Breast epithelium (tissue), 4 donors: ENCODE measurements around the gene DYNC2LI1. TPM values are rescaled to one million over a fixed set of nuclear protein-coding genes. Genes with fewer than 3 reads are reported as not detected.

Experiments used
- DNase-seq, 2 donors: peaks; one replicate each; pipeline ENCODE4 v3.0.0-alpha.2; 2019; ENCODE audit warnings: low spot score in 2 of 2
- H3K27ac ChIP-seq, 2 donors: fragments of 200-600 bp; sonication (generic) in 1 of 2; one replicate each; pipeline ENCODE4 v1.5.1; 2016 to 2019; ENCODE audit warnings: mild to moderate bottlenecking in 1 of 2
- H3K27me3 ChIP-seq, 2 donors: fragments of 200-600 bp; sonication (generic) in 1 of 2; one replicate each; pipeline versions ENCODE4 v1.5.1 to v1.6.0; 2017 to 2019; ENCODE audit warnings: control low read depth in 1 of 2, mild to moderate bottlenecking in 1 of 2
- H3K36me3 ChIP-seq: fragments of 200-600 bp; one replicate; pipeline ENCODE4 v1.5.1; 2019
- H3K4me1 ChIP-seq, 2 donors: fragments of 200-600 bp; sonication (generic); one replicate each; pipeline ENCODE4 v1.5.1; 2016 to 2019; ENCODE audit warnings: control low read depth in 1 of 2
- H3K4me3 ChIP-seq, 3 donors: fragments of 200-600 bp; sonication (generic); 1 replicate in 2 of 3; 2 replicates in 1 of 3; pipeline ENCODE4 v1.5.1; 2016 to 2019; ENCODE audit warnings: mild to moderate bottlenecking in 3 of 3, moderate library complexity in 2 of 3
- H3K9me3 ChIP-seq, 2 donors: fragments of 200-600 bp; sonication (generic) in 1 of 2; one replicate each; pipeline ENCODE4 v1.5.1; 2016 to 2019; ENCODE audit warnings: control low read depth in 1 of 2
- POLR2A ChIP-seq: fragments of 450-650 bp; IDR thresholded peaks from one replicate; pipeline ENCODE4 v1.6.1; 2016; ENCODE audit warnings: antibody characterized with exemption, mild to moderate bottlenecking, moderate library complexity
- POLR2AphosphoS5 ChIP-seq, 3 donors: sonication (generic); formaldehyde crosslinking; IDR thresholded peaks; one replicate each; pipeline ENCODE4 v1.6.1; 2017; ENCODE audit warnings: antibody characterized with exemption in 3 of 3
- intact Hi-C: fragments of 100-400 bp; cut with DNase I; formaldehyde crosslinking; loops from one replicate; pipeline ENCODE4 v1.15.1; 2023; ENCODE audit warnings: low total_unique reads
- total RNA-seq, 3 donors: library from RNA; depleted of rRNA; stranded (reverse); fragments of >200 nt; gene quantifications; one replicate each; pipeline ENCODE4 v1.1.0, GENCODE V29; 2016
- TF ChIP-seq, protein P1 (sequence below), 3 donors: fragments of 450-650 bp; IDR thresholded peaks; one replicate each; pipeline ENCODE4 v1.5.1; 2016 to 2017; ENCODE audit warnings: antibody characterized with exemption in 3 of 3, mild to moderate bottlenecking in 3 of 3, moderate library complexity in 3 of 3

Gene DYNC2LI1
- total RNA-seq, 3 donors from 2014 or later = 30.9 to 52.1 (median 40.6) TPM

- H3K9me3 ChIP-seq = no peaks in the 10 kb centered on the region
- DNase-seq = no peak
- no peaks in the 10 kb centered on the region for H3K36me3 ChIP-seq
- H3K27ac ChIP-seq = no peak overlapping the region
- H3K4me1 ChIP-seq = no peaks in the 10 kb centered on the region
- no peak overlapping the region for H3K4me3 ChIP-seq
- TF ChIP-seq POLR2AphosphoS5 (IDR thresholded peaks at IDR 0.05) (no peak), POLR2A (no peak)
- TF ChIP-seq, protein P1, sequence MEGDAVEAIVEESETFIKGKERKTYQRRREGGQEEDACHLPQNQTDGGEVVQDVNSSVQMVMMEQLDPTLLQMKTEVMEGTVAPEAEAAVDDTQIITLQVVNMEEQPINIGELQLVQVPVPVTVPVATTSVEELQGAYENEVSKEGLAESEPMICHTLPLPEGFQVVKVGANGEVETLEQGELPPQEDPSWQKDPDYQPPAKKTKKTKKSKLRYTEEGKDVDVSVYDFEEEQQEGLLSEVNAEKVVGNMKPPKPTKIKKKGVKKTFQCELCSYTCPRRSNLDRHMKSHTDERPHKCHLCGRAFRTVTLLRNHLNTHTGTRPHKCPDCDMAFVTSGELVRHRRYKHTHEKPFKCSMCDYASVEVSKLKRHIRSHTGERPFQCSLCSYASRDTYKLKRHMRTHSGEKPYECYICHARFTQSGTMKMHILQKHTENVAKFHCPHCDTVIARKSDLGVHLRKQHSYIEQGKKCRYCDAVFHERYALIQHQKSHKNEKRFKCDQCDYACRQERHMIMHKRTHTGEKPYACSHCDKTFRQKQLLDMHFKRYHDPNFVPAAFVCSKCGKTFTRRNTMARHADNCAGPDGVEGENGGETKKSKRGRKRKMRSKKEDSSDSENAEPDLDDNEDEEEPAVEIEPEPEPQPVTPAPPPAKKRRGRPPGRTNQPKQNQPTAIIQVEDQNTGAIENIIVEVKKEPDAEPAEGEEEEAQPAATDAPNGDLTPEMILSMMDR (IDR thresholded peaks at IDR 0.05) = no peak
- intact Hi-C loops = no loop called here
- no peaks in the 10 kb centered on the region for H3K27me3 ChIP-seq
Observed at GRCh38 chr2:43729491-43730174, 44.2 kb upstream of the DYNC2LI1 start.

DNA sequence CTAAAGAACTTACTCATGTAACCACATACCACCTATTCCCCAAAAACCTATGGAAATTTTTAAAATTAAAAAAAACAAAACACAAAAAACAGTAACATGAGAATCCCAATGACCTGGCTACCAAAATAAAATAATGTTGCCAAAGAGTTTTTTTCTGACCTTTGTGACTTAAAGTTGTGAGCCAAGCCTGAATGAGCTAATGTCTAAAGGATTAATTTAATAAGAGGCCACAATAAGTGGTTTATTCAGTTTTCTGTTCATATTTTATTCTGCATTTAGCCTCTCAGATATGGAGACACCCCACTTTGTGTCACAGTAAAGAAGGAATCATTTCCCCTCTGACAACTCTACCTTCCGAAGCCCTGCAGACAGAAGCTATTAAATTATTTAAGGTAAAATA lies 42.6 kb upstream of the DYNC2LI1 start:
- DNase-seq = no peak
- no peaks in the 10 kb centered on the region for H3K9me3 ChIP-seq
- H3K4me3 ChIP-seq = no peak overlapping the region
- TF ChIP-seq, protein P1 (IDR thresholded peaks at IDR 0.05) = no peak
- TF ChIP-seq POLR2AphosphoS5 (IDR thresholded peaks at IDR 0.05) (no peak), POLR2A (no peak)
- no peaks in the 10 kb centered on the region for H3K4me1 ChIP-seq
- no peak overlapping the region for H3K27ac ChIP-seq
- no peaks in the 10 kb centered on the region for H3K36me3 ChIP-seq
- H3K27me3 ChIP-seq = no peaks in the 10 kb centered on the region
- intact Hi-C loops = no loop called here

DNA sequence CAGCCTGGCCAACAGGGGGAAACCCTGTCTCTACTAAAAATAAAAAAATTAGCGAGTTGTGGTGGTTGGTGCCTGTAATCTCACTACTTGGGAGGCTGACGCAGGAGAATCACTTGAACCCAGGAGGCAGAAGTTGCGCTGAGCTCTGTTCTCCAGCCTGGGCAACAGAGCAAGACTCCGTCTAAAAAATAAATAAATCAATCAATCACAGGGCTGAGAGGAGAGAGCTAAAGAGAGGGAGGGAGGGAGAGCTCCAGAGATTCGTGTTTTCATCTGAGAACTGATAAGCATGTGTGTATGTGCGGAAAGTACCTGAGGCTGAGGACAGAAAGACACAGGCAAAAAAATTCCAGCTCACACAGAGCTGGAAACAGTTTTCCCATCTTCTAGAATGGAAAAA lies 37.2 kb upstream of the DYNC2LI1 start:
- Histone ChIP-seq H3K36me3 (no peaks in the 10 kb centered on the region), H3K27me3 (no peaks in the 10 kb centered on the region), H3K27ac (no peak overlapping the region), H3K4me1 (no peaks in the 10 kb centered on the region), H3K4me3 (no peak overlapping the region), H3K9me3 (no peaks in the 10 kb centered on the region)
- intact Hi-C loops = no loop called here
- no peak for TF ChIP-seq POLR2A
- no peak for TF ChIP-seq POLR2AphosphoS5 (IDR thresholded peaks at IDR 0.05)
- TF ChIP-seq, protein P1 (IDR thresholded peaks at IDR 0.05) = no peak
- DNase-seq = no peak

GRCh38 chr2:43737097-43737854 lies 36.6 kb upstream of the DYNC2LI1 start:
- intact Hi-C loops = no loop called here
- no peak overlapping the region for H3K4me3 ChIP-seq
- H3K4me1 ChIP-seq = no peaks in the 10 kb centered on the region
- TF ChIP-seq, protein P1 (IDR thresholded peaks at IDR 0.05) = no peak
- TF ChIP-seq POLR2AphosphoS5 (IDR thresholded peaks at IDR 0.05) (no peak), POLR2A (no peak)
- H3K27me3 ChIP-seq = no peaks in the 10 kb centered on the region
- no peak overlapping the region for H3K27ac ChIP-seq
- H3K9me3 ChIP-seq = no peaks in the 10 kb centered on the region
- no peak for DNase-seq
- no peaks in the 10 kb centered on the region for H3K36me3 ChIP-seq

DNA sequence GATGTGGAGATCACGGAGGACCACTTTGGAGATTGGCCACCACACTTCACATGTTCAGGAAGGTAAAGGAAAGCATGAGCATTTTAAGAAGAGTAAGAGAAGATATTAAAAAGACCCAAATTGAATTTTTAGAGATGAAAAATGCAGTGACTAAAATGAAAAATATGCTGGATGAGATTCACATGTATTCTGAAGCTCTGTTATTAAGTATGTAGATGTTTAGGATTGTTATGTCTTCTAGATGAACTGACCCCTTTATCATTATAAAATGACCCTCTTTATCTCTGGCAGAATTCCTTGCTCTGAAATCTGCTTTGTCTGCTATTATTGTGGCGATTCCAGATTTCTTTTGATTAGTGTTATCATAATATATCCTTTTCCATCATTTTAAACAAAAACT lies 36.0 kb upstream of the DYNC2LI1 start:
- no peaks in the 10 kb centered on the region for H3K36me3 ChIP-seq
- intact Hi-C loops = no loop called here
- H3K9me3 ChIP-seq = no peaks in the 10 kb centered on the region
- H3K27ac ChIP-seq = no peak overlapping the region
- DNase-seq = no peak
- no peaks in the 10 kb centered on the region for H3K4me1 ChIP-seq
- TF ChIP-seq POLR2A = no peak
- TF ChIP-seq POLR2AphosphoS5 (IDR thresholded peaks at IDR 0.05) = no peak
- TF ChIP-seq, protein P1 (IDR thresholded peaks at IDR 0.05) = no peak
- no peaks in the 10 kb centered on the region for H3K27me3 ChIP-seq
- no peak overlapping the region for H3K4me3 ChIP-seq
